22Rv1 (cell line): ENCODE results near the gene CTDSPL.

Source experiments
- CTCF ChIP-seq: fragments of 450-650 bp; IDR thresholded peaks from 2 replicates; pipeline ENCODE4 v1.5.1; 2017; ENCODE audit warnings: mild to moderate bottlenecking
- ZFX ChIP-seq: fragments of 450-650 bp; IDR thresholded peaks from 2 replicates; pipeline ENCODE4 v1.6.1; 2017; ENCODE audit warnings: antibody characterized with exemption, borderline replicate concordance

- TF ChIP-seq CTCF (no peak), ZFX (no peak)
Observed at GRCh38 chr3:37890522-37890921, 28.8 kb downstream of the CTDSPL start.
